Adrenal gland (tissue), 12 donors: ENCODE measurements around the gene NECAB2. TPM values are rescaled to one million over a fixed set of nuclear protein-coding genes. Genes with fewer than 3 reads are reported as not detected.

ENCODE experiments used
- DNase-seq, 7 donors: peaks; one replicate each; pipeline ENCODE4 v3.0.0-alpha.2; 2019 to 2020
- H3K27ac ChIP-seq, 5 donors: fragments of 200-600 bp; sonication (generic) in 4 of 5; 1 replicate in 3 of 5; 2 replicates in 2 of 5; pipeline versions ENCODE4 v1.5.1 to v1.8.0; 2016 to 2020; ENCODE audit warnings: mild to moderate bottlenecking in 1 of 5
- H3K27me3 ChIP-seq: fragments of 200-600 bp; 2 replicates; pipeline ENCODE4 v1.8.0; 2021
- H3K36me3 ChIP-seq, 2 donors: fragments of 200-600 bp; replicated peaks in 1 of 2; 1 replicate in 1 of 2; 2 replicates in 1 of 2; pipeline versions ENCODE4 v1.5.1 to v1.8.0; 2018 to 2022
- H3K4me1 ChIP-seq, 2 donors: fragments of 200-600 bp; replicated peaks in 1 of 2; 1 replicate in 1 of 2; 2 replicates in 1 of 2; pipeline versions ENCODE4 v1.5.1 to v1.8.0; 2018 to 2021
- H3K4me3 ChIP-seq, 4 donors: fragments of 200-600 bp; sonication (generic) in 3 of 4; one replicate each; pipeline ENCODE4 v1.5.1; 2016 to 2018
- H3K9me3 ChIP-seq, 3 donors: fragments of 200-600 bp; sonication (generic) in 1 of 3; replicated peaks in 1 of 3; 1 replicate in 2 of 3; 2 replicates in 1 of 3; pipeline versions ENCODE4 v1.5.1 to v1.8.0; 2016 to 2021
- POLR2A ChIP-seq, 2 donors: fragments of 450-650 bp; IDR thresholded peaks; one replicate each; pipeline ENCODE4 v1.6.1; 2017; ENCODE audit warnings: antibody characterized with exemption in 2 of 2, mild to moderate bottlenecking in 2 of 2, moderate library complexity in 1 of 2
- WGBS, 4 donors: extraction: QIAGEN DNeasy Blood & Tissue Kit in 2 of 4; methylation state at CpG; one replicate each; pipeline versions ENCODE4 v1.1.5 to v1.1.7; 2013 to 2017; 5-methylcytosine and 5-hydroxymethylcytosine counted together
- intact Hi-C, 2 donors: fragments of 100-400 bp; cut with DNase I; formaldehyde crosslinking; loops; one replicate each; pipeline versions ENCODE4 v1.14.1 to v1.15.0; 2022 to 2023
- polyA plus RNA-seq, 3 donors: library from polyadenylated mRNA; stranded (reverse); fragments of 200-250 nt in 2 of 3; fragments of 350-450 nt in 1 of 3; fragmentation: Illumina TruSeq in 1 of 3; extraction: RNeasy Lipid Tissue Mini Kit (QIAGEN cat#74804) in 1 of 3; gene quantifications; one replicate each; pipeline ENCODE4 v1.2.3, GENCODE V29; 2013 to 2014
- total RNA-seq, 9 donors: library from RNA; depleted of rRNA in 4 of 9; stranded (reverse); fragments of >200 nt in 4 of 9; fragments of 120-200 nt in 1 of 9; fragmentation: NEBNext Ultra II Directional in 1 of 9; extraction: Animal tissue kit (Norgen Biotek cat#: 25700) in 1 of 9; gene quantifications; one replicate each; pipeline versions ENCODE4 v1.1.0 to v1.2.4, GENCODE V29; 2013 to 2023
- TF ChIP-seq, protein P1 (sequence below), 6 experiments: fragments of 450-650 bp in 4 of 6; fragments of 200-600 bp in 2 of 6; sonication (generic) in 1 of 6; IDR thresholded peaks; 1 replicate in 5 of 6; 2 replicates in 1 of 6; pipeline versions ENCODE4 v1.5.1 to v1.8.0; 2016 to 2021; ENCODE audit warnings: antibody characterized with exemption in 6 of 6, mild to moderate bottlenecking in 2 of 6, moderate library complexity in 1 of 6
- donor health status: healthy with polysubstance abuse.
- donor health status: Bipolar disorder and iron deficiency.
- donor health status: DM: yes; HTN: yes; CAD: no.
- donor health status: DM: no; HTN: no; CAD: no.
- donor health status: DM: no; HTN: no; CAD: no.
- donor health status: DM: yes; HTN: yes; CAD: no.

Gene NECAB2
- total and polyA plus RNA-seq, 12 donors: 0.14 to 2.1 (median 0.36) TPM; not detected in 3

DNA sequence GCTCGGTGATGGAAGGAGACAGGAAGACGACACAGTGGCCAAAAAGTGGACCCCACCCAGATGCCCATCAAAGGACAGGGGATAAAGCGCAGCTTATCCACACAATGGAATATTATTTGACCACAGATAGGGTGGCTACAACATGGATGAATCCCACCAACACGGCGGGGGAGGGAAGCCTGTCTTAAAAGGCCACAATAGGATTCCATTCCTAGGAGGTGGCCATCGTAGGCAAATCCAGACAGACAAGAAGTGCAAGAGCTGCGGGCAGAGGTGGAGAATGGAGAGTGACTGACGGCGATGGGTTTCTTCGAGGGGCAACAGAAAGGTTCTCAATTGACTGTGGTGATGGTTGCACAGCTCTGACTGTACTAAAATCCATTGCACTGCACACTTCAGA is 58.6 kb downstream of the NECAB2 start:
- DNase-seq: no peak
- TF ChIP-seq, protein P1, sequence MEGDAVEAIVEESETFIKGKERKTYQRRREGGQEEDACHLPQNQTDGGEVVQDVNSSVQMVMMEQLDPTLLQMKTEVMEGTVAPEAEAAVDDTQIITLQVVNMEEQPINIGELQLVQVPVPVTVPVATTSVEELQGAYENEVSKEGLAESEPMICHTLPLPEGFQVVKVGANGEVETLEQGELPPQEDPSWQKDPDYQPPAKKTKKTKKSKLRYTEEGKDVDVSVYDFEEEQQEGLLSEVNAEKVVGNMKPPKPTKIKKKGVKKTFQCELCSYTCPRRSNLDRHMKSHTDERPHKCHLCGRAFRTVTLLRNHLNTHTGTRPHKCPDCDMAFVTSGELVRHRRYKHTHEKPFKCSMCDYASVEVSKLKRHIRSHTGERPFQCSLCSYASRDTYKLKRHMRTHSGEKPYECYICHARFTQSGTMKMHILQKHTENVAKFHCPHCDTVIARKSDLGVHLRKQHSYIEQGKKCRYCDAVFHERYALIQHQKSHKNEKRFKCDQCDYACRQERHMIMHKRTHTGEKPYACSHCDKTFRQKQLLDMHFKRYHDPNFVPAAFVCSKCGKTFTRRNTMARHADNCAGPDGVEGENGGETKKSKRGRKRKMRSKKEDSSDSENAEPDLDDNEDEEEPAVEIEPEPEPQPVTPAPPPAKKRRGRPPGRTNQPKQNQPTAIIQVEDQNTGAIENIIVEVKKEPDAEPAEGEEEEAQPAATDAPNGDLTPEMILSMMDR (IDR thresholded peaks at IDR 0.05): no peak
- no peak for TF ChIP-seq POLR2A (IDR thresholded peaks at IDR 0.05)
- intact Hi-C loops: no loop called here
- Histone ChIP-seq H3K9me3 (no peaks in the 10 kb centered on the region), H3K4me1 (no peaks in the 10 kb centered on the region), H3K36me3 (no peaks in the 10 kb centered on the region), H3K4me3 (no peak overlapping the region), H3K27ac (no peak overlapping the region), H3K27me3 (no peaks in the 10 kb centered on the region)
- WGBS, 4 donors: 87 to 92% (median 89%) methylated on average over 10 of the region's 10 CpGs

DNA sequence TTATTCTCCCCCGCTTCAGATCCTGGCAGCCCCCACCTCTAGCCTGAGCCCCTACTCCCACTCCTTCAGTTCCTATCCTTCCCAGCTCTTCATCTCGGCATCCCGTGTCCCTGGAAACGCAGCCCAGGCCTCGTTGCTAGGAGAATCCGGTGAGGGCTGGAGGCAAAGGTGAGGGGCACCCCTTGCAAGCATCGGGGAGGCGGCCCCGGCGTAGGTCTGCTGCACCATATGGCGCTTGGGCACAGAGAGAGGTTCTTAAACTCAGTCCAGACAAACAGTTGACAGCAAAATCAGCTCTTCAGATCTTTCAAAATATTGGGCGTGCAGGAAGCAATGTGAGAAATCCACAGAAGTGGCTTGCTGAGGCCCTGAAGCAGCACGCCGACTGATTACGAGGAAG is 59.6 kb downstream of the NECAB2 start:
- no peak for TF ChIP-seq POLR2A (IDR thresholded peaks at IDR 0.05)
- TF ChIP-seq, protein P1 (IDR thresholded peaks at IDR 0.05): no peak

DNA sequence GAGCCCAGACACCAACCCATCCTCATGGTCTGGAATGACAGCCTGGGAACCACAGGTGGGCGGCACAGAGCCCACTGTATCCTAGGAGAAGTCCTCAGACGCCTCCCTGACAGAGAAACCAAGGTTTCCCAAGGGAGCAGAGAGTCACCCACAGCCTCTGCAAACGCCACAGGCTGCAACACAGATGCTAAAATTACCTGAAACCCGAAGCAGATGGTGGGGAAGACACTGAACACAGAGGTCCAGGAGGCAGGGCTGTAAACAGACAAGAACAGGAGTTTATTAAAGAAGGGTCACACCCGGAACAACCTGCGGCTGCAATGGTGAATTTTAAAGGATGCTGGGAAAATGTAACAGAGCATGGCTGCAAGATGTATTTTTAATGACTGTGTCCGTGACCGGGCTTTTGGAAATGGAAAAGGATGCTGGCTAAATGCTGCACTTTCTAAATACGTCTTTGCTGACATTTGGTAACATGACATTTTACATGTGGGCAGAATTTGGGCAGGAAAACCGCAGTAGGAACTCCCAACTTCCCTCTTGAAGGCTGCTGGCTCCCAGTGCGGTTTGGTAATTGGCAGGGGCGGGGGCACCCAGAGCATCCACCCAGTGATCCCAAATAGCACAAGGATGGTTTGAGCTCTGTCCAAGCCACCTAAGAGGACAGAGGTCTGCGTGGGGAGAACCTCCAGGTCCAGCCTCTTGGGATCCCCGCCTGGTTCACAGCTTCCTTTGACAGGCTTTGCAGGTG is 61.4 kb downstream of the NECAB2 start:
- Histone ChIP-seq H3K4me3 (no peak overlapping the region), H3K9me3 (no peaks in the 10 kb centered on the region)
- WGBS, 4 donors: 69 to 82% (median 76%) methylated on average over 14 of the region's 14 CpGs

More for the DNA sequence above, 59.6 kb downstream of the NECAB2 start:
- Histone ChIP-seq H3K4me1 (no peaks in the 10 kb centered on the region), H3K27me3 (no peaks in the 10 kb centered on the region), H3K36me3 (no peaks in the 10 kb centered on the region), H3K27ac (no peak overlapping the region), H3K4me3 (no peak overlapping the region), H3K9me3 (no peaks in the 10 kb centered on the region)
- 69 to 76% (median 75%) methylated on average over 15 of the region's 15 CpGs for WGBS, 4 donors
- intact Hi-C loops: no loop called here
- DNase-seq: no peak

DNA sequence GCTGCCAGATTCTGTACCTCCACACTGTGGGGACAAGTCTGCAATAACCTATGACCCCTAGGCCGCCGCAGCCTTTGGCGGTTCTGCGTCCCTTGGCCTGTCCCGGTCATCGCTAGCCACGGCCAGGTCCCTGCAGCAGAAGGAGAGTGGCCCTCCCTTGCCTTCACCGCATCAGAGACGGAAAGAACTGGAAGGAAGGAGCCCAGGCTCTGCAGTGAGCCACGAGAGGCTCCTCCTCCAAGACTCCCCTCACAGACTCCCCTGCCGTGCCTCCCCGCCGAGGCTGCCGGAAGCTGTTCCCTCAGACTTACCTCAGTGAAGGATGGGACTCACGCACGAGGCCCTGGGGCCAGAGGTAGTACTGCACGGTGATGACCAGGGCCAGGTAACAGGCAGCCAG is 63.5 kb downstream of the NECAB2 start:
- no peaks in the 10 kb centered on the region for H3K36me3 ChIP-seq
- H3K9me3 ChIP-seq: no peaks in the 10 kb centered on the region
- H3K4me3 ChIP-seq: no peak overlapping the region
- 83 to 85% (median 84%) methylated on average over 16 to 17 of the region's 17 CpGs for WGBS, 4 donors
- intact Hi-C loops: no loop called here
- DNase-seq: no peak
- H3K27ac ChIP-seq: no peak overlapping the region
- TF ChIP-seq, protein P1 (IDR thresholded peaks at IDR 0.05): no peak
- no peak for TF ChIP-seq POLR2A (IDR thresholded peaks at IDR 0.05)
- no peaks in the 10 kb centered on the region for H3K4me1 ChIP-seq
- H3K27me3 ChIP-seq: no peaks in the 10 kb centered on the region

More for the DNA sequence above, 61.4 kb downstream of the NECAB2 start:
- intact Hi-C loops: no loop called here
- no peak for TF ChIP-seq POLR2A (IDR thresholded peaks at IDR 0.05)
- TF ChIP-seq, protein P1 (IDR thresholded peaks at IDR 0.05): no peak
- Histone ChIP-seq H3K36me3 (no peaks in the 10 kb centered on the region), H3K4me1 (no peaks in the 10 kb centered on the region), H3K27me3 (no peaks in the 10 kb centered on the region), H3K27ac (no peak overlapping the region)
- peak in 1 of 7 donors; percentile 11 for DNase-seq
